OCI-LY7 (cell line): ENCODE measurements around the gene PLAC9. TPM values are rescaled to one million over a fixed set of nuclear protein-coding genes. Genes with fewer than 3 reads are reported as not detected.

Experiments
- BruUV-seq: library from RNA; stranded (reverse); fragments of 400-500 nt; replicated peaks from 2 replicates; lab custom pipeline; 2021; lab: Mats Ljungman, UMichigan
- CTCF ChIA-PET: fragments of 300-600 bp; sonication (Branson Sonifier 250); formaldehyde crosslinking; loops from one replicate; lab custom pipeline; 2022; ENCODE audit warnings: antibody characterized with exemption; ENCODE audit not compliant: unreplicated experiment; lab: Charles Lee
- POLR2A ChIA-PET: fragments of 300-600 bp; sonication (Branson Sonifier 250); formaldehyde crosslinking; loops from one replicate; lab custom pipeline; 2022; ENCODE audit warnings: antibody characterized with exemption; lab: Charles Lee
- DNase-seq: peaks from one replicate; pipeline ENCODE4 v3.0.0-alpha.2; 2015; ENCODE audit warnings: low spot score
- H2AFZ ChIP-seq: fragments of 200-600 bp; sonication (generic), shearing (Covaris generic); 2 replicates; pipeline ENCODE4 v1.6.1; 2014; ENCODE audit warnings: mild to moderate bottlenecking, antibody characterized with exemption, low read length, moderate library complexity
- H3K27ac ChIP-seq: fragments of 200-600 bp; sonication (generic); 2 replicates; pipeline ENCODE4 v1.5.1; 2014; ENCODE audit warnings: mixed run types, low read depth, mild to moderate bottlenecking, moderate library complexity, low read length, inconsistent platforms; ENCODE audit not compliant: poor library complexity, severe bottlenecking
- H3K36me3 ChIP-seq: fragments of 200-600 bp; sonication (generic); 2 replicates; pipeline ENCODE4 v1.6.1; 2014; ENCODE audit warnings: mild to moderate bottlenecking, antibody characterized with exemption, low read length, moderate library complexity, mixed read lengths; ENCODE audit not compliant: insufficient read depth
- H3K4me1 ChIP-seq: fragments of 200-600 bp; sonication (generic); 2 replicates; pipeline ENCODE4 v1.5.1; 2014; ENCODE audit warnings: mild to moderate bottlenecking, low read length; ENCODE audit not compliant: insufficient read depth, poor library complexity, severe bottlenecking
- H3K4me2 ChIP-seq: fragments of 200-600 bp; sonication (generic); 2 replicates; pipeline ENCODE4 v1.6.1; 2014; ENCODE audit warnings: mild to moderate bottlenecking, low read length
- H3K4me3 ChIP-seq: fragments of 200-600 bp; sonication (generic); 2 replicates; pipeline ENCODE4 v1.5.1; 2014; ENCODE audit warnings: mild to moderate bottlenecking, low read depth, low read length; ENCODE audit not compliant: poor library complexity, severe bottlenecking
- H3K79me2 ChIP-seq: fragments of 200-600 bp; sonication (generic); 2 replicates; pipeline ENCODE4 v1.6.1; 2016; ENCODE audit warnings: low read depth, mild to moderate bottlenecking, low read length, moderate library complexity, mixed read lengths; ENCODE audit not compliant: insufficient read depth
- H3K9me2 ChIP-seq: fragments of 200-600 bp; sonication (generic); 2 replicates; pipeline ENCODE4 v1.6.1; 2016; ENCODE audit warnings: mild to moderate bottlenecking, low read length, mixed read lengths; ENCODE audit not compliant: insufficient read depth
- H3K9me3 ChIP-seq: fragments of 200-600 bp; sonication (generic); 2 replicates; pipeline ENCODE4 v1.6.1; 2014; ENCODE audit warnings: mild to moderate bottlenecking, mixed run types, low read length, mixed read lengths
- H4K20me1 ChIP-seq: fragments of 200-600 bp; sonication (generic); 2 replicates; pipeline ENCODE4 v1.6.1; 2014; ENCODE audit warnings: mild to moderate bottlenecking, antibody characterized with exemption, low read length, moderate library complexity, mixed read lengths; ENCODE audit not compliant: insufficient read depth
- CTCF ChIP-seq: fragments of 200-600 bp; sonication (generic); conservative IDR thresholded peaks from 2 replicates; pipeline ENCODE4 v1.5.1; 2014; ENCODE audit warnings: mild to moderate bottlenecking, antibody characterized with exemption, low read length, moderate library complexity, mixed read lengths
- EZH2phosphoT487 ChIP-seq: fragments of 200-600 bp; sonication (generic); IDR thresholded peaks from 2 replicates; pipeline ENCODE4 v1.6.1; 2018; ENCODE audit warnings: low read depth, borderline replicate concordance, mild to moderate bottlenecking, mixed run types, antibody characterized with exemption, low read length, moderate library complexity, mixed read lengths
- intact Hi-C: fragments of 100-400 bp; cut with micrococcal nuclease; formaldehyde crosslinking; loops from one replicate; pipeline ENCODE4 v1.10.0; 2022; ENCODE audit not compliant: unreplicated experiment
- total RNA-seq, 2 experiments: library from RNA; depleted of rRNA in 1 of 2; stranded (reverse); fragments of >200 nt in 1 of 2; shearing (Covaris generic) in 1 of 2; gene quantifications; 2 replicates each; pipeline ENCODE4 v1.2.3, GENCODE V29; 2014 to 2022

PLAC9 gene
- total RNA-seq, 2 experiments from 2014 or later, result not detected

GRCh38 chr10:80194373-80195045 lies 62.0 kb downstream of the PLAC9 start:
- CTCF ChIA-PET, result interaction anchor here (0.6 kb wide), 1 partner anchor 11 kb away, joined by 3 read pairs; no protein-coding TSS in a partner anchor
- DNase-seq, result no peak
- no TSS peak for BruUV-seq
- Histone ChIP-seq H3K9me3 (peaks cover 26% of the 10 kb centered on the region), H3K4me3 (no peak overlapping the region), H3K36me3 (peaks cover 58% of the 10 kb centered on the region), H3K9me2 (no peaks in the 10 kb centered on the region), H2AFZ (no peak overlapping the region), H3K27ac (no peak overlapping the region), H3K79me2 (peaks cover 97% of the 10 kb centered on the region), H3K4me2 (no peak overlapping the region), H3K4me1 (peaks cover 62% of the 10 kb centered on the region), H4K20me1 (no peaks in the 10 kb centered on the region)
- intact Hi-C loops, result no loop called here
- TF ChIP-seq EZH2phosphoT487, result no peak
- TF ChIP-seq CTCF, result no peak
- POLR2A ChIA-PET, result interaction anchor here (0.8 to 2.5 kb wide), 3 partner anchors 9 to 14 kb away, joined by 5 to 8 read pairs (median 6); no protein-coding TSS in a partner anchor

Other genes starting within 250 kb of the PLAC9 start
- not detected in 2 replicates for gene SFTPD, start 183.6 kb upstream of the PLAC9 start, total RNA-seq (2014; rRNA removed; shearing (Covaris generic))
- not detected in 2 replicates for gene SFTPD, start 183.6 kb upstream of the PLAC9 start, total RNA-seq (2022)
- gene TMEM254, start 54.1 kb upstream of the PLAC9 start, total RNA-seq (2014; rRNA removed; shearing (Covaris generic)), result not detected in 2 replicates
- not detected in 2 replicates for gene TMEM254, start 54.1 kb upstream of the PLAC9 start, total RNA-seq (2022)
- 87.8 and 93.9 TPM in 2 replicates for gene ANXA11, start 72.8 kb downstream of the PLAC9 start, total RNA-seq (2014; rRNA removed; shearing (Covaris generic))
- gene ANXA11, start 72.8 kb downstream of the PLAC9 start, total RNA-seq (2022), result 164 and 199 TPM in 2 replicates
- gene MAT1A, start 156.9 kb downstream of the PLAC9 start, total RNA-seq (2014; rRNA removed; shearing (Covaris generic)), result not detected in 2 replicates
- not detected in 2 replicates for gene MAT1A, start 156.9 kb downstream of the PLAC9 start, total RNA-seq (2022)
- not detected in 2 replicates for gene DYDC1, start 224.0 kb downstream of the PLAC9 start, total RNA-seq (2014; rRNA removed; shearing (Covaris generic))
- not detected in 2 replicates for gene DYDC1, start 224.0 kb downstream of the PLAC9 start, total RNA-seq (2022)
- gene DYDC2, start 224.1 kb downstream of the PLAC9 start, total RNA-seq (2014; rRNA removed; shearing (Covaris generic)), result not detected in 2 replicates
- not detected in 2 replicates for gene DYDC2, start 224.1 kb downstream of the PLAC9 start, total RNA-seq (2022)